Neural progenitor cell (in vitro differentiated cells): ENCODE results near the gene PHLDB2.

Experiments
- CTCF ChIP-seq: fragments of 200-600 bp; sonication (generic); IDR thresholded peaks from 2 replicates; pipeline ENCODE4 v1.5.1; 2017; ENCODE audit warnings: antibody characterized with exemption, mild to moderate bottlenecking
- EZH2 ChIP-seq: fragments of 200-600 bp; sonication (generic); IDR thresholded peaks from 2 replicates; pipeline ENCODE4 v1.6.1; 2017; ENCODE audit warnings: antibody characterized with exemption, mild to moderate bottlenecking, moderate library complexity

DNA sequence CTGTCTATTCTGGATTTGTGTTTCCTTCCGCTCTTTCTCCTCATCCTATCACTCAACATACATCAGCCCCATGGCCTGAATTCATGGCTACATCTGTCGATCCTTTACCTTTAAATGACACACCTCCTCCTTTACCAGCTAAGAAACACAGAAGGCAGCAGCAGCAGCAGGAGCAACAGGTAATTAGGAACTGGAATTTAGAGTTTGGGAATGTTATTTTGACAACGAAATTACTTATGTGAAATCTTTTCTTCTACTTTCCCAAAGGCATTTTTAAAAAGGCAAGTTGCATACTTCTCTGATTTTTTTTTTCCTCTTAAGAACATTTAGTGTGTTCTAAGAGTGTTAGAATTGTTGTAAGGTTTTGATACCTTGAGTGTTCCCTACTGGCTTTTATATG lies 90.6 kb downstream of the PHLDB2 start:
- TF ChIP-seq CTCF (no peak), EZH2 (no peak)
